BLaER1 treated with 17β-estradiol and CSF1 and Interleukin-3, amounts not matched to agents 10 nM and 100 nM (cell line): ENCODE measurements around the gene PCDH9.
A peak's percentile ranks its signal among the peaks of the same experiment; 100 is the strongest.

Source experiments
- H3K27ac ChIP-seq, 11 experiments: shearing (Covaris generic); formaldehyde crosslinking; 2 replicates each; pipeline ENCODE4 v1.8.1; 2022
- H3K27me3 ChIP-seq, 11 experiments: shearing (Covaris generic); formaldehyde crosslinking; 2 replicates each; pipeline ENCODE4 v1.8.1; 2022
- H3K36me3 ChIP-seq, 11 experiments: shearing (Covaris generic); formaldehyde crosslinking; 2 replicates each; pipeline ENCODE4 v1.8.1; 2022
- H3K4me1 ChIP-seq, 10 experiments: shearing (Covaris generic); formaldehyde crosslinking; 2 replicates each; pipeline ENCODE4 v1.8.1; 2022
- H3K4me2 ChIP-seq, 11 experiments: shearing (Covaris generic); formaldehyde crosslinking; 2 replicates each; pipeline ENCODE4 v1.8.1; 2022
- H3K4me3 ChIP-seq, 10 experiments: shearing (Covaris generic); formaldehyde crosslinking; 2 replicates each; pipeline ENCODE4 v1.8.1; 2022
- H3K9ac ChIP-seq, 11 experiments: shearing (Covaris generic); formaldehyde crosslinking; 2 replicates each; pipeline ENCODE4 v1.8.1; 2022
- H3K9me3 ChIP-seq, 11 experiments: shearing (Covaris generic); formaldehyde crosslinking; replicated peaks in 1 of 11; 2 replicates each; pipeline ENCODE4 v1.8.1; 2022
- H4K20me1 ChIP-seq, 11 experiments: shearing (Covaris generic); formaldehyde crosslinking; 2 replicates each; pipeline ENCODE4 v1.8.1; 2022
- Cebpa-rat ChIP-seq, 11 experiments: shearing (Covaris generic); IDR thresholded peaks; 2 replicates each; pipeline ENCODE4 v1.8.1; 2022

The PCDH9 gene

DNA sequence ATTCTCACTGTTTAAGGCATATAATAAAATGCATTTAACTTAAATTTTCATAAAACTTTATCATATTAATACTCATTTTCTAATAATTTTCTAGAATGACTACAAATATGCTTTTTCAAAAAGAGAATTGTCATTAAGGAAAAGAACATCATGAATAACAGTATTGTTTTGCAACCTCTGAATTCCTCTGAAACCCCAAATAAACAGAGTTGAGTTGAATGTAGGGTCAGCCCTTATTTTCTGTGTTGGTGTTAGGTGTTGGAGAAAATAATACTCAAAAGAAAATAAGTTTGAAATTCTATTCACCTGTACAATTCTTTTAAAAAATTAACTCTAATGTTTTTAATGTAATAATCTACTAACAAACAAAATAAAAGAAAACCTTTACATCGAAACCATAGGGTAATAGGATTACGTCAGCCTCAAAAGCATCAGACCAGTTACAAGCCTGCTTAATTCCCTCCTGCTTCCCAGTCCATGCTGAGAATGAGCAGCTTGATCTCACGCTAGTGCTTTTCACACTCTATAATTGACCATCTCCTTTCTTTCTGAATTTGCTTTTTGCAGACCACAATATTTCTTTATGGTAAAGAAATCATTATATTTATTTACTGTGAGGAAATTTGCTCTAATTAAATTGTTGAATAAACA is 160.9 kb downstream of the PCDH9 start:
- Histone ChIP-seq H3K36me3 (no peaks in the 10 kb centered on the region), H3K27ac (no peak overlapping the region), H3K4me2 (no peak overlapping the region), H3K9me3 (no peaks in the 10 kb centered on the region), H3K27me3 (no peaks in the 10 kb centered on the region), H3K4me3 (no peak overlapping the region), H3K4me1 (peaks cover 0 to 8% (median 4%) of the 10 kb centered on the region in 10 experiments; a peak in 8 of 20 replicates), H4K20me1 (no peaks in the 10 kb centered on the region), H3K9ac (no peak overlapping the region)
- TF ChIP-seq Cebpa-rat (IDR thresholded peaks at IDR 0.05) = no peak

DNA sequence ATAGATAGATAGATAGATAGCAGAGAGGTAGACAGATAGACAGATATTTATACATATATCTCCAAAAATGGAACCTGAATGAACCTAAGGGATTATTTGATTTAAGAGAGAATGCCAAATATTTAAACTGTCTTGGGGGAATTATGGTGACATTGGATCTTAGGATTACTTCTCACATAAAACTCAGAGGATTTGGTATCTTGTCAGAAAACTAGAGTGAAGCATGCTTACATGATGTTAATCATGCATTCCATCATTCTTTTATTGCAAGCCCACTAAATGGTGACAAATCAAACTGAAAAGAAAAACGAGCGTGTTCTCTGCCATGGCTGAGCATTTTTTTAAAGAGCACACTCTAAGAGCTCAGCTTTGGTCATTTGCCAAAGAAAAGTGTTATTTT is 165.2 kb downstream of the PCDH9 start:
- no peaks in the 10 kb centered on the region for H3K36me3 ChIP-seq
- no peak for TF ChIP-seq Cebpa-rat (IDR thresholded peaks at IDR 0.05)
- no peak overlapping the region for H3K27ac ChIP-seq
- no peak overlapping the region for H3K4me2 ChIP-seq
- no peak overlapping the region for H3K9ac ChIP-seq
- H3K4me3 ChIP-seq = no peak overlapping the region
- no peaks in the 10 kb centered on the region for H4K20me1 ChIP-seq
- no peaks in the 10 kb centered on the region for H3K9me3 ChIP-seq
- H3K27me3 ChIP-seq = no peaks in the 10 kb centered on the region
- peaks cover 0 to 5% (median 0%) of the 10 kb centered on the region in 10 experiments; a peak in 2 of 20 replicates for H3K4me1 ChIP-seq

DNA sequence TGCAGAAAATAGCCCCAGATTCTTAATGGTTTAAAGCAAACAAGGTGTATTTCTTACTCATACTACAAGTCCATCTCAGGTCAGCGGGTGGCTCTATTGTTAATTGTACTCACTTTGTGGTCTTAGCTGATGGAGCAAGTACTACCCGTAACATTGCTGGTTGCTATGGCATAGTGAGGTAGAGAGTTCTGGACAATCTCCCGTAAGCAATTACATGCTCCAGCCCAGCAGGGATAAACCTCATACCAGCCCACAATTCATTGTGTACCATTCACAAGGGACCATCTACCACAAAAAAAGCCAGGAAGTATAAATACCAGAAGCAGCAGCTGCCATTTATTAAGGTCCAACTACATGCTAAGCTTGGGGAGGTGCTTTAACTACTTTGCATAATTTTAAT is 167.1 kb downstream of the PCDH9 start:
- Histone ChIP-seq H3K9ac (no peak overlapping the region), H3K4me2 (peak overlapping the region in 1 of 11 experiments; percentile 5; a peak in 1 of 22 replicates), H3K9me3 (no peaks in the 10 kb centered on the region), H3K27me3 (no peaks in the 10 kb centered on the region), H3K4me1 (peaks cover 0 to 5% (median 0%) of the 10 kb centered on the region in 10 experiments; a peak in 2 of 20 replicates), H3K27ac (no peak overlapping the region), H4K20me1 (no peaks in the 10 kb centered on the region), H3K4me3 (no peak overlapping the region), H3K36me3 (no peaks in the 10 kb centered on the region)
- no peak for TF ChIP-seq Cebpa-rat (IDR thresholded peaks at IDR 0.05)

- TF ChIP-seq Cebpa-rat (IDR thresholded peaks at IDR 0.05) = no peak
- no peaks in the 10 kb centered on the region for H3K9me3 ChIP-seq
- peaks cover 0 to 5% (median 0%) of the 10 kb centered on the region in 10 experiments; a peak in 2 of 20 replicates for H3K4me1 ChIP-seq
- no peaks in the 10 kb centered on the region for H3K27me3 ChIP-seq
- H3K4me3 ChIP-seq = no peak overlapping the region
- no peak overlapping the region for H3K4me2 ChIP-seq
- H4K20me1 ChIP-seq = no peaks in the 10 kb centered on the region
- H3K9ac ChIP-seq = no peak overlapping the region
- no peaks in the 10 kb centered on the region for H3K36me3 ChIP-seq
- no peak overlapping the region for H3K27ac ChIP-seq
Measured at GRCh38 chr13:67062160-67062559, 168.0 kb downstream of the PCDH9 start.

DNA sequence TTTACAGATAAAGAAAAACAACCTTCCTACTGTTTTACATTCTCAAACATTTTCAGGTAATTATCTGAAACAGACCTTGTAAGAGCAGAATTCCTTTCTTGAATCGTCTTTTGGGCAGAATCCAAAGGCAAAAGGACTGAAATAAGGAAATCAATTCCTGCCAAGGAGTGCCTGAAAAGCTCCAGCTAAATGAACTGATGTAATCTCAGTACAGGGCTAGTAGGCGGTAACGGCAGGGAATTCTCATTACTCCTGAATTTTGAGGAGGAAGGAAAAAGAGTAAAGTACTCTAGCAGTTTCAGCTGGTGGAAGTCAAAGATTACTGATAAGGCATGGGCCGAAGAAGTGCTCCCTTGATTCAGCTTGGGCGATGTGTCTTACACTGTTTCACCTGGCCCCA is 168.4 kb downstream of the PCDH9 start:
- H3K9me3 ChIP-seq = no peaks in the 10 kb centered on the region
- H4K20me1 ChIP-seq = no peaks in the 10 kb centered on the region
- no peaks in the 10 kb centered on the region for H3K36me3 ChIP-seq
- no peak for TF ChIP-seq Cebpa-rat (IDR thresholded peaks at IDR 0.05)
- no peak overlapping the region for H3K4me2 ChIP-seq
- no peaks in the 10 kb centered on the region for H3K27me3 ChIP-seq
- no peak overlapping the region for H3K27ac ChIP-seq
- no peak overlapping the region for H3K9ac ChIP-seq
- H3K4me3 ChIP-seq = no peak overlapping the region
- H3K4me1 ChIP-seq = peaks cover 0 to 5% (median 0%) of the 10 kb centered on the region in 10 experiments; a peak in 2 of 20 replicates

DNA sequence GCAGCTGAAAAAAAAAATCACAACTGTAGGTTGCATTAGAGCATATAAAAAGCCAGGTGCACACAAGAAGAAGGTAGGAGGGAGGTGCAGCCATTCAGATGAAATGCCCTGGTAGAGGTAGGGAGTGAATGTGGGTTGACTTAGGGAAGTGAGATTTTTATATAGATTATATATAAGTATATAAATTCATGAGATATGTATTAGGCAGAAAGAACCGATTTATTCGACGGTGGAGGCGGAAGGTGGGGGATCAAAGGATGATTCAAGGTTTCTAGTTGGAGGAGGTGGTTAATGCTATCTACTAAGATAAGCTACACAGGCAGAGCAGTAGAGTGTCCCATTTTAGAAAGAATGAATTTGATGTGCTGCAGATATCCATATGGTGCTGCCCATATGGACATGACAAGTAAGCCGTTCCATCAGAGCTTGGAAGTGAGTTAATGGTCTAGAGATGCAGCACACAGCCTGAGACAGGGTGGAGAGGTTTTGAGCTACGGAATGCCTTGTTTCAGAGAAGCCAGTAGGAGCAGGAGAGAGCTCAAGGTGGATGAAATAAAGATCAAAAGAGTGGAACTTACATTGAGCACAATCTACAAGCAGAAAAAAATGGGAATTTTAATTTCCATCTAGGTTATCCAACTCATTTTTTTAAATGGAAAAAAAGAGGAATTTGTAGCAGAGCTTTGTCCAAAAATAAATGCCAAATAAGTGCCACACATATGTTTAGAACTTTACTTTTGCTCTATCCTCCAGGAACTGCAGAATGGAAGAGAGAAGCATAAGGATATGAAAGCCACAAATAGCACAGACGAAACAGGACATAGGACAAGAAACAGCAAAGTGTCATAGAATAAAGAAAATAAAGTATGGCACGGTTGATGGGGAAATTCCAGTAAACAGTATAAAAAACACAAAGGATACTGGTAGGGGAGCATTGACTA is 177.3 kb downstream of the PCDH9 start:
- H3K27ac ChIP-seq = no peak overlapping the region
- no peaks in the 10 kb centered on the region for H4K20me1 ChIP-seq
- no peak overlapping the region for H3K4me3 ChIP-seq
- H3K36me3 ChIP-seq = no peaks in the 10 kb centered on the region
- no peaks in the 10 kb centered on the region for H3K27me3 ChIP-seq
- no peak overlapping the region for H3K9ac ChIP-seq
- no peak for TF ChIP-seq Cebpa-rat (IDR thresholded peaks at IDR 0.05)
- no peak overlapping the region for H3K4me2 ChIP-seq
- peaks cover 8 to 18% (median 10%) of the 10 kb centered on the region in 10 experiments; a peak in 18 of 20 replicates for H3K4me1 ChIP-seq
- H3K9me3 ChIP-seq = no peaks in the 10 kb centered on the region

GRCh38 chr13:67049744-67050143 is 180.4 kb downstream of the PCDH9 start:
- Histone ChIP-seq H4K20me1 (no peaks in the 10 kb centered on the region), H3K4me1 (peaks cover 8 to 28% (median 12%) of the 10 kb centered on the region in 10 experiments; a peak in 18 of 20 replicates), H3K27ac (no peak overlapping the region), H3K27me3 (no peaks in the 10 kb centered on the region), H3K36me3 (no peaks in the 10 kb centered on the region), H3K4me3 (no peak overlapping the region), H3K4me2 (no peak overlapping the region), H3K9me3 (no peaks in the 10 kb centered on the region), H3K9ac (no peak overlapping the region)
- no peak for TF ChIP-seq Cebpa-rat (IDR thresholded peaks at IDR 0.05)

GRCh38 chr13:67048821-67049150 is 181.3 kb downstream of the PCDH9 start:
- Histone ChIP-seq H3K9ac (no peak overlapping the region), H3K27ac (peak overlapping the region in 6 of 11 experiments; percentile 1 to 42 (median 16); a peak in 7 of 22 replicates), H3K4me2 (peak overlapping the region; percentile 22 to 58 (median 46); a peak in 21 of 22 replicates), H4K20me1 (no peaks in the 10 kb centered on the region), H3K4me1 (peaks cover 8 to 28% (median 12%) of the 10 kb centered on the region in 10 experiments; a peak in 18 of 20 replicates), H3K27me3 (no peaks in the 10 kb centered on the region), H3K36me3 (no peaks in the 10 kb centered on the region), H3K9me3 (no peaks in the 10 kb centered on the region), H3K4me3 (no peak overlapping the region)
- no peak for TF ChIP-seq Cebpa-rat (IDR thresholded peaks at IDR 0.05)

DNA sequence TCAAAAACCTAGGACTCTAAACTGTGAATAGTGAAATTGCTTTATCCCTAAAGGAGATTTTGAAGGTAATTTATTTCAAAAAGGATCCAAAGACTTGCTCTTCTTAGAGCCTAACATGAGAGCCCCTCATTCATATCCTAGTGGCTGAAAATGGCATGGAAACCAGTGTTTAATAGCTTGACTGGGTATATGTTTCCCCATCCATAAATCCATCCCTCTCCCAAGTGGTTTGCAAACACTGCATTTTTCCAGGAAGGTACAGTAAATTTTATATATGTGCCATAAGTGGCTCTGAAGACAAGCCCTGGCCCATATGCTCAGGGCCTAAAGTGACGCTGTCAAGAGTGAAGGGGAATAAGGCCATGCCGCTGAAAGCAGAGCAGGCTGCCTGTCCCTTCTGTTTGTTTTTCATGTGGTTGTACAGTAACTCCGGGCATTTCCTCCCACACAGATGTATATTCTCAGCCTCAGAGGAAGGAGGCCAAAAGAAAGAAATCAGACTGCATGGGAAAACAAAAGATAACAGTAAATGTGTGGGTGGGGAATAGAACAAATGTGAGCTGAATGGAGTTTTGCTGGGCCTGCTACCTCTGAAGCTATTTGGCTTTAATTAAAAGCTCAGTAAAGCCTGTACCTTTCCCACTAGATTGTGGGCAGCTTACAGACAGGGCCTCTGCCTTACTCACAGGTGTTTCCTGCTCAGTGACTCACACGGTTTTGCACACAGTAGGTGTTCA is 181.9 kb downstream of the PCDH9 start:
- no peaks in the 10 kb centered on the region for H3K9me3 ChIP-seq
- TF ChIP-seq Cebpa-rat (IDR thresholded peaks at IDR 0.05) = no peak
- no peak overlapping the region for H3K9ac ChIP-seq
- no peaks in the 10 kb centered on the region for H3K36me3 ChIP-seq
- peak overlapping the region; percentile 22 to 58 (median 46); a peak in 21 of 22 replicates for H3K4me2 ChIP-seq
- peaks cover 8 to 28% (median 12%) of the 10 kb centered on the region in 10 experiments; a peak in 18 of 20 replicates for H3K4me1 ChIP-seq
- no peaks in the 10 kb centered on the region for H3K27me3 ChIP-seq
- no peaks in the 10 kb centered on the region for H4K20me1 ChIP-seq
- peak overlapping the region in 6 of 11 experiments; percentile 1 to 42 (median 16); a peak in 7 of 22 replicates for H3K27ac ChIP-seq
- no peak overlapping the region for H3K4me3 ChIP-seq
